Natural killer cell (primary cell): ENCODE results near the gene ETNK1. TPM values are rescaled to one million over a fixed set of nuclear protein-coding genes. Genes with fewer than 3 reads are reported as not detected.
"Not testable (repeated sequence)": the region's sequence is repeated elsewhere in the genome, so short reads cannot be mapped to it uniquely, and the experiment has no call there.

Experiments
- ATAC-seq, 3 donors: fragments of 150-1000 bp in 2 of 3; fragments of 200-7000 bp in 1 of 3; cut with Tn5 transposase; 1 replicate in 1 of 3; 2 replicates in 2 of 3; pipeline ENCODE4 v1.10.0; 2021; ENCODE audit warnings: mild to moderate bottlenecking in 2 of 3, moderate library complexity in 2 of 3
- DNase-seq, 2 donors: peaks; one replicate each; pipeline versions ENCODE4 v3.0.0 to v3.0.0-alpha.2; 2013 to 2021; ENCODE audit warnings: mixed read lengths in 1 of 2
- H3K27ac ChIP-seq: one replicate; pipeline ENCODE4 v1.5.1; 2013; ENCODE audit warnings: mild to moderate bottlenecking, low read length
- H3K27me3 ChIP-seq: one replicate; pipeline ENCODE4 v1.6.1; 2013; ENCODE audit warnings: low read length; ENCODE audit not compliant: control insufficient read depth, insufficient read depth
- H3K36me3 ChIP-seq: one replicate; pipeline ENCODE4 v1.6.1; 2013; ENCODE audit warnings: low read length; ENCODE audit not compliant: control insufficient read depth, insufficient read depth
- H3K4me1 ChIP-seq: one replicate; pipeline ENCODE4 v1.6.1; 2013; ENCODE audit warnings: low read length; ENCODE audit not compliant: control insufficient read depth, insufficient read depth
- H3K4me3 ChIP-seq: one replicate; pipeline ENCODE4 v1.5.1; 2013; ENCODE audit warnings: low read length
- H3K9me3 ChIP-seq: one replicate; pipeline ENCODE4 v1.6.1; 2013; ENCODE audit warnings: low read length; ENCODE audit not compliant: control insufficient read depth, insufficient read depth
- H3K27ac Mint-ChIP-seq, 2 donors: one replicate each; pipeline ENCODE4 v1.8.0; 2022; ENCODE audit warnings: mild to moderate bottlenecking in 2 of 2, mixed read lengths in 2 of 2, moderate library complexity in 1 of 2
- H3K27me3 Mint-ChIP-seq, 2 donors: one replicate each; pipeline ENCODE4 v1.8.0; 2022; ENCODE audit warnings: low read depth in 2 of 2, mixed read lengths in 2 of 2
- H3K36me3 Mint-ChIP-seq: one replicate; pipeline ENCODE4 v1.8.0; 2022; ENCODE audit warnings: mixed read lengths
- H3K4me1 Mint-ChIP-seq, 2 donors: one replicate each; pipeline ENCODE4 v1.8.0; 2022; ENCODE audit warnings: mixed read lengths in 2 of 2
- H3K4me3 Mint-ChIP-seq: one replicate; pipeline ENCODE4 v1.8.0; 2022; ENCODE audit warnings: mild to moderate bottlenecking, moderate library complexity, mixed read lengths
- H3K9me3 Mint-ChIP-seq, 2 donors: one replicate each; pipeline ENCODE4 v1.8.0; 2022; ENCODE audit warnings: mixed read lengths in 2 of 2
- CTCF ChIP-seq: fragments of 200-600 bp; IDR thresholded peaks from one replicate; pipeline ENCODE4 v1.8.0; 2022; ENCODE audit warnings: antibody characterized with exemption
- WGBS: methylation state at CpG from one replicate; pipeline ENCODE4 v1.1.7; 2013; ENCODE audit warnings: missing lambda C conversion rate; ENCODE audit not compliant: insufficient coverage; 5-methylcytosine and 5-hydroxymethylcytosine counted together
- intact Hi-C: fragments of 100-400 bp; cut with micrococcal nuclease; formaldehyde crosslinking; loops from one replicate; pipeline ENCODE4 v1.14.2; 2022
- total RNA-seq, 4 donors: library from RNA; stranded (reverse); fragments of 120-200 nt in 1 of 4; gene quantifications; one replicate each; pipeline versions ENCODE4 v1.2.3 to v1.2.4, GENCODE V29; 2013 to 2022

The ETNK1 gene
- total RNA-seq, 3 donors from 2014 or later (not counting 1 experiment from before 2014, with no cell fraction given): 77.6 to 101 (median 85.2) TPM

- no peaks in the 10 kb centered on the region for H3K27me3 ChIP-seq
- intact Hi-C loops: no loop called here
- Mint-ChIP-seq H3K27ac (no peak overlapping the region), H3K27me3 (no peaks in the 10 kb centered on the region), H3K4me3 (no peak overlapping the region), H3K4me1 (no peaks in the 10 kb centered on the region), H3K36me3 (no peaks in the 10 kb centered on the region), H3K9me3 (no peaks in the 10 kb centered on the region)
- H3K9me3 ChIP-seq: no peaks in the 10 kb centered on the region
- no peak for DNase-seq
- no peaks in the 10 kb centered on the region for H3K4me1 ChIP-seq
- H3K27ac ChIP-seq: no peak overlapping the region
- ATAC-seq: no peak
- WGBS: no CpG with 5 or more reads among the region's 1 CpG
- H3K4me3 ChIP-seq: no peak overlapping the region
- TF ChIP-seq CTCF: no peak
- no peaks in the 10 kb centered on the region for H3K36me3 ChIP-seq
Measured at GRCh38 chr12:22577667-22578066, 47.3 kb upstream of the ETNK1 start.

- H3K27me3 Mint-ChIP-seq: no peaks in the 10 kb centered on the region
- H3K4me1 Mint-ChIP-seq: no peaks in the 10 kb centered on the region
- 100% methylated on average over 1 of the region's 3 CpGs for WGBS
- ATAC-seq (no peak), DNase-seq (no peak)
- Histone ChIP-seq H3K27ac (no peak overlapping the region), H3K4me1 (no peaks in the 10 kb centered on the region), H3K27me3 (no peaks in the 10 kb centered on the region), H3K4me3 (no peak overlapping the region), H3K9me3 (no peaks in the 10 kb centered on the region), H3K36me3 (no peaks in the 10 kb centered on the region)
- no peaks in the 10 kb centered on the region for H3K36me3 Mint-ChIP-seq
- no peak for TF ChIP-seq CTCF
- no peak overlapping the region for H3K4me3 Mint-ChIP-seq
- intact Hi-C loops: no loop called here
- H3K9me3 Mint-ChIP-seq: no peaks in the 10 kb centered on the region
- H3K27ac Mint-ChIP-seq: no peak overlapping the region
Measured at GRCh38 chr12:22578328-22578727, 46.6 kb upstream of the ETNK1 start.

DNA sequence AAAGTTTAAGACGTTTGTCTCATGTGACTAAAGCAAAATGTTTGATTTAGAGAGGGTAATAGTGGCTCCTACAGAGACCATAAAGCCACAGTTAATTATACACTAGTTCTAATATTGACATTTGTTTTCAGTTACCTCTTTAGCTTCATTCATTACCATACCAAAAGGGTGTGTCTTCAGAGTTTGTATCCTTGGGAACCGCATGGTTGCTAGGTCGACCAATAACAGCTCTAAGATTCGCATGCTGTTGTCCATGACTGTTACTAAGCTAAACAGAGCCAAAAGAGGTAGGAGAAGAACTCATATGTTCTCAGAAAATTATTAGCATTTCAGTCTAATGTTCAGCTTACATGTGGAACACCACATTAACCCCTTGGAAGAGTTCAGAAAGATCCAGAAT is 36.2 kb upstream of the ETNK1 start:
- no peak for DNase-seq
- Histone ChIP-seq H3K4me3 (no peak overlapping the region), H3K4me1 (no peaks in the 10 kb centered on the region), H3K27me3 (no peaks in the 10 kb centered on the region), H3K36me3 (no peaks in the 10 kb centered on the region), H3K9me3 (no peaks in the 10 kb centered on the region), H3K27ac (no peak overlapping the region)
- no peak for TF ChIP-seq CTCF
- H3K36me3 Mint-ChIP-seq: no peaks in the 10 kb centered on the region
- H3K4me3 Mint-ChIP-seq: no peak overlapping the region
- H3K27me3 Mint-ChIP-seq: peaks cover 7 to 17% of the 10 kb centered on the region in 2 donors
- WGBS: 91% methylated on average over 3 of the region's 4 CpGs
- intact Hi-C loops: no loop called here
- H3K4me1 Mint-ChIP-seq: no peaks in the 10 kb centered on the region
- no peak overlapping the region for H3K27ac Mint-ChIP-seq
- ATAC-seq: no peak
- H3K9me3 Mint-ChIP-seq: no peaks in the 10 kb centered on the region

DNA sequence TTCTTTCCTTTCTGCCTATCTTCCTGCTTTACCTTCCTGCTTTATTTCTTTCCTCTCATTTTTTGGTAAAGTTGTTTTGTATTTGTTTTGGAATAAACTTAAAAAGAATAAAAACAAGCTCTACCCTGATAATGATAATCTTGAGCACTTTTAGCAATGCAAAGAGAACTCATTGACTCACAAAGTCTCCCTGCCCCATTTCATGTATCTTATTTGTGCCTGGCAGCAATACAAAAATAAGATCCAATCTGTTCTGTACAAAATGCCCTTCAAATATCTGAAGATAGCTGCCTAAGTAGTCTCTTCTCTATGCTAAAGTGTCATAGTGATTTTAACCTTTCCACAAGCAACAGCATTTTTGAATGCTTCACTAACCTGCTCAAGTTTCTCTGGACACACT is 31.1 kb upstream of the ETNK1 start:
- Mint-ChIP-seq H3K4me3 (no peak overlapping the region), H3K36me3 (no peaks in the 10 kb centered on the region), H3K9me3 (no peaks in the 10 kb centered on the region), H3K27ac (no peak overlapping the region), H3K4me1 (no peaks in the 10 kb centered on the region), H3K27me3 (peaks cover 4 to 15% of the 10 kb centered on the region in 2 donors)
- Histone ChIP-seq H3K9me3 (no peaks in the 10 kb centered on the region), H3K4me1 (no peaks in the 10 kb centered on the region), H3K27ac (no peak overlapping the region), H3K4me3 (no peak overlapping the region), H3K27me3 (no peaks in the 10 kb centered on the region), H3K36me3 (no peaks in the 10 kb centered on the region)
- ATAC-seq (no peak), DNase-seq (no peak)
- TF ChIP-seq CTCF: no peak
- intact Hi-C loops: no loop called here

- DNase-seq, intact Hi-C loops, H3K4me1 Mint-ChIP-seq, H3K4me3 ChIP-seq, H3K36me3 Mint-ChIP-seq, H3K27ac Mint-ChIP-seq, H3K4me1 ChIP-seq, ATAC-seq, H3K4me3 Mint-ChIP-seq, H3K9me3 Mint-ChIP-seq, H3K27ac ChIP-seq, H3K9me3 ChIP-seq, H3K27me3 ChIP-seq, H3K36me3 ChIP-seq: not testable (repeated sequence)
- 93% methylated on average over 4 of the region's 6 CpGs for WGBS
- H3K27me3 Mint-ChIP-seq: peaks cover 4 to 15% of the 10 kb centered on the region in 2 donors
Measured at GRCh38 chr12:22597539-22597938, 27.4 kb upstream of the ETNK1 start.
